Measurements from ENCODE around the gene P4HA2. TPM values are rescaled to one million over a fixed set of nuclear protein-coding genes. Genes with fewer than 3 reads are reported as not detected.

P4HA2 gene
- polyA plus RNA-seq, 1 of the 3 experiments (the other 2 are of a cell fraction) = 67.2 TPM

GRCh38 chr5:132251220-132251725 lies 23.6 kb upstream of the P4HA2 start:
- Histone ChIP-seq H3K9me3 (no peaks in the 10 kb centered on the region; the same call in 1 of the 2 replicates), H3K4me2 (no peak overlapping the region), H3K27me3 (ENCODE audit: insufficient read depth) (no peaks in the 10 kb centered on the region), H3K4me3 (ENCODE audit: low read depth in 2 of 2, low read length in 1 of 2) (no peak overlapping the region), H3K79me2 (ENCODE audit: insufficient read depth) (no peaks in the 10 kb centered on the region), H3F3A (replicated peaks; ENCODE audit: insufficient read depth) (no peaks in the 10 kb centered on the region), H2AFZ (ENCODE audit: low read depth) (no peak overlapping the region), H3K27ac (ENCODE audit: low read depth in 2 of 2, low read length in 1 of 2) (no peak overlapping the region), H3K4me1 (ENCODE audit: control insufficient read depth in 1 of 2, insufficient read depth in 2 of 2, low read depth in 1 of 2, low read length in 1 of 2) (peaks cover 4 to 5% of the 10 kb centered on the region in 2 experiments; a peak in 2 of 4 replicates), H3K9me2 (no peaks in the 10 kb centered on the region), H3K9ac (no peak overlapping the region), H3K36me3 (replicated peaks in 1 of 2; ENCODE audit: control insufficient read depth in 1 of 2, insufficient read depth in 2 of 2, low read length in 1 of 2) (no peaks in the 10 kb centered on the region), H4K20me1 (ENCODE audit: insufficient read depth) (no peaks in the 10 kb centered on the region)
- no peak for DNase-seq
- TF ChIP-seq FOSL2 (IDR thresholded peaks at IDR 0.05; ENCODE audit: borderline replicate concordance, low read depth) (no peak), RXRA (IDR thresholded peaks at IDR 0.05; ENCODE audit: borderline replicate concordance, low read depth) (no peak), GABPA (IDR thresholded peaks at IDR 0.05; ENCODE audit: low read depth) (no peak), SIN3A (IDR thresholded peaks at IDR 0.05; ENCODE audit: borderline replicate concordance, low read depth, low read length) (no peak), MXI1 (IDR thresholded peaks at IDR 0.05; ENCODE audit: low read depth, low read length) (no peak), REST (IDR thresholded peaks at IDR 0.05; ENCODE audit: low read depth, low read length) (no peak), PBX3 (IDR thresholded peaks at IDR 0.05) (no peak), CHD2 (IDR thresholded peaks at IDR 0.05; ENCODE audit: low read length, partially characterized antibody) (no peak), RAD21 (IDR thresholded peaks at IDR 0.05; ENCODE audit: low read length) (no peak), JUND (IDR thresholded peaks at IDR 0.05) (no peak), USF1 (IDR thresholded peaks at IDR 0.05; ENCODE audit: borderline replicate concordance, low read depth) (no peak), EZH2phosphoT487 (IDR thresholded peaks at IDR 0.05; ENCODE audit: borderline replicate concordance, low read depth) (no peak), FOXM1 (IDR thresholded peaks at IDR 0.05; ENCODE audit: low read depth) (no peak), ELF1 (IDR thresholded peaks at IDR 0.05) (no peak), RCOR1 (IDR thresholded peaks at IDR 0.05; ENCODE audit: low read length) (no peak)
- ChIA-PET CTCF (interaction anchor here (0.8 to 4.0 kb wide), 5 partner anchors 13 to 251 kb away, joined by 3 to 24 read pairs (median 3); partner anchors contain the start of gene P4HA2), POLR2A (interaction anchor here (0.8 to 1.0 kb wide), 2 partner anchors 8 to 118 kb away, joined by 3 read pairs; no protein-coding TSS in a partner anchor)
- WGBS (ENCODE audit: low lambda C conversion rate) = 70% methylated on average over 7 of the region's 10 CpGs

Data from SK-N-SH (cell line).